ENCODE measurements around the gene HIF3A. TPM values are rescaled to one million over a fixed set of nuclear protein-coding genes. Genes with fewer than 3 reads are reported as not detected.
"Not testable (repeated sequence)": the region's sequence is repeated elsewhere in the genome, so short reads cannot be mapped to it uniquely, and the experiment has no call there.

The HIF3A gene
- total RNA-seq, 1 experiment from 2014 or later = not detected

GRCh38 chr19:46319613-46320012 is 22.8 kb downstream of the HIF3A start:
- no TSS peak for BruUV-seq (replicated peaks)
- POLR2A ChIA-PET (ENCODE audit: unreplicated experiment) = no interaction called here
- Histone ChIP-seq H4K20me1 (ENCODE audit: low read length) (no peaks in the 10 kb centered on the region), H3K4me2 (ENCODE audit: low read length) (no peak overlapping the region), H3K9me2 (replicated peaks; ENCODE audit: low read length) (no peaks in the 10 kb centered on the region), H3K9me3 (ENCODE audit: low read length) (no peaks in the 10 kb centered on the region), H3K4me1 (ENCODE audit: insufficient read depth, low read length) (no peaks in the 10 kb centered on the region), H3F3A (ENCODE audit: low read length, unreplicated experiment) (no peaks in the 10 kb centered on the region), H3K27ac (ENCODE audit: low read length) (no peak overlapping the region), H3K27me3 (ENCODE audit: low read length) (no peaks in the 10 kb centered on the region), H3K9ac (ENCODE audit: low read length) (no peak overlapping the region), H2AFZ (ENCODE audit: low read length) (no peak overlapping the region), H3K79me2 (ENCODE audit: low read length) (no peaks in the 10 kb centered on the region), H3K4me3 (ENCODE audit: low read length) (no peak overlapping the region), H3K36me3 (ENCODE audit: low read depth, low read length) (no peaks in the 10 kb centered on the region)
- no peak for TF ChIP-seq CTCF (conservative IDR thresholded peaks at IDR 0.05; ENCODE audit: low read depth, low read length)
- TF ChIP-seq EZH2phosphoT487 (IDR thresholded peaks at IDR 0.05; ENCODE audit: borderline replicate concordance, low read length) = no peak
- TF ChIP-seq EZH2 (IDR thresholded peaks at IDR 0.05; ENCODE audit: low read length, unreplicated experiment) = no peak
- ATAC-seq (no peak), DNase-seq (no peak)
- CTCF ChIA-PET = no interaction called here
- intact Hi-C loops (cut with micrococcal nuclease) = no loop called here

- ChIA-PET POLR2A (ENCODE audit: unreplicated experiment) (no interaction called here), CTCF (no interaction called here)
- H3K4me3 ChIP-seq (ENCODE audit: low read length) = no peak overlapping the region
- H3K79me2 ChIP-seq (ENCODE audit: low read length) = no peaks in the 10 kb centered on the region
- H3K9me2 ChIP-seq (replicated peaks; ENCODE audit: low read length) = no peaks in the 10 kb centered on the region
- no peak overlapping the region for H3K4me2 ChIP-seq (ENCODE audit: low read length)
- no peak for TF ChIP-seq CTCF (conservative IDR thresholded peaks at IDR 0.05; ENCODE audit: low read depth, low read length)
- intact Hi-C loops (cut with micrococcal nuclease) = no loop called here
- no TSS peak for BruUV-seq (replicated peaks)
- H4K20me1 ChIP-seq (ENCODE audit: low read length) = no peaks in the 10 kb centered on the region
- H3K27ac ChIP-seq (ENCODE audit: low read length) = no peak overlapping the region
- H3K27me3 ChIP-seq (ENCODE audit: low read length) = no peaks in the 10 kb centered on the region
- no peaks in the 10 kb centered on the region for H3K9me3 ChIP-seq (ENCODE audit: low read length)
- DNase-seq (no peak), ATAC-seq (no peak)
- no peaks in the 10 kb centered on the region for H3K36me3 ChIP-seq (ENCODE audit: low read depth, low read length)
- H3K9ac ChIP-seq (ENCODE audit: low read length) = no peak overlapping the region
- H3K4me1 ChIP-seq (ENCODE audit: insufficient read depth, low read length) = no peaks in the 10 kb centered on the region
- no peak overlapping the region for H2AFZ ChIP-seq (ENCODE audit: low read length)
- H3F3A ChIP-seq (ENCODE audit: low read length, unreplicated experiment) = no peaks in the 10 kb centered on the region
Observed at GRCh38 chr19:46320559-46320958, 23.7 kb downstream of the HIF3A start.

- intact Hi-C loops (cut with micrococcal nuclease) = no loop called here
- DNase-seq (no peak), ATAC-seq (no peak)
- Histone ChIP-seq H4K20me1 (ENCODE audit: low read length) (no peaks in the 10 kb centered on the region), H2AFZ (ENCODE audit: low read length) (no peak overlapping the region), H3K4me3 (ENCODE audit: low read length) (no peak overlapping the region), H3K36me3 (ENCODE audit: low read depth, low read length) (no peaks in the 10 kb centered on the region), H3F3A (ENCODE audit: low read length, unreplicated experiment) (no peaks in the 10 kb centered on the region), H3K4me1 (ENCODE audit: insufficient read depth, low read length) (no peaks in the 10 kb centered on the region), H3K9me3 (ENCODE audit: low read length) (no peaks in the 10 kb centered on the region), H3K4me2 (ENCODE audit: low read length) (no peak overlapping the region), H3K27ac (ENCODE audit: low read length) (no peak overlapping the region), H3K9me2 (replicated peaks; ENCODE audit: low read length) (no peaks in the 10 kb centered on the region), H3K27me3 (ENCODE audit: low read length) (no peaks in the 10 kb centered on the region), H3K9ac (ENCODE audit: low read length) (no peak overlapping the region), H3K79me2 (ENCODE audit: low read length) (no peaks in the 10 kb centered on the region)
- no peak for TF ChIP-seq CTCF (conservative IDR thresholded peaks at IDR 0.05; ENCODE audit: low read depth, low read length)
- no peak for TF ChIP-seq EZH2 (IDR thresholded peaks at IDR 0.05; ENCODE audit: low read length, unreplicated experiment)
- TF ChIP-seq EZH2phosphoT487 (IDR thresholded peaks at IDR 0.05; ENCODE audit: borderline replicate concordance, low read length) = no peak
- ChIA-PET POLR2A (ENCODE audit: unreplicated experiment) (no interaction called here), CTCF (no interaction called here)
- BruUV-seq (replicated peaks) = no TSS peak
Observed at GRCh38 chr19:46321653-46322052, 24.8 kb downstream of the HIF3A start.

- intact Hi-C loops (cut with micrococcal nuclease); H3K79me2 ChIP-seq (ENCODE audit: low read length); H3K27me3 ChIP-seq (ENCODE audit: low read length); H4K20me1 ChIP-seq (ENCODE audit: low read length); H3K4me1 ChIP-seq (ENCODE audit: insufficient read depth, low read length); H3K27ac ChIP-seq (ENCODE audit: low read length); H3K9me3 ChIP-seq (ENCODE audit: low read length); DNase-seq; H3F3A ChIP-seq (ENCODE audit: low read length, unreplicated experiment); H3K9me2 ChIP-seq (replicated peaks; ENCODE audit: low read length); H3K9ac ChIP-seq (ENCODE audit: low read length); POLR2A ChIA-PET (ENCODE audit: unreplicated experiment); ATAC-seq; H3K36me3 ChIP-seq (ENCODE audit: low read depth, low read length); H3K4me3 ChIP-seq (ENCODE audit: low read length); H3K4me2 ChIP-seq (ENCODE audit: low read length); H2AFZ ChIP-seq (ENCODE audit: low read length); CTCF ChIA-PET; BruUV-seq (replicated peaks): not testable (repeated sequence)
Observed at GRCh38 chr19:46323227-46323626, 26.4 kb downstream of the HIF3A start.
